Hepatocyte (in vitro differentiated cells): ENCODE data around the gene TMPRSS15.

Experiments
- EZH2 ChIP-seq: fragments of 200-600 bp; sonication (generic); IDR thresholded peaks from 2 replicates; pipeline ENCODE4 v1.6.1; 2016; ENCODE audit warnings: antibody characterized with exemption, mild to moderate bottlenecking, borderline replicate concordance
- TF ChIP-seq, protein P1 (sequence below): fragments of 200-600 bp; sonication (generic); IDR thresholded peaks from 2 replicates; pipeline ENCODE4 v1.5.1; 2016; ENCODE audit warnings: antibody characterized with exemption, mild to moderate bottlenecking; ENCODE audit not compliant: poor library complexity

DNA sequence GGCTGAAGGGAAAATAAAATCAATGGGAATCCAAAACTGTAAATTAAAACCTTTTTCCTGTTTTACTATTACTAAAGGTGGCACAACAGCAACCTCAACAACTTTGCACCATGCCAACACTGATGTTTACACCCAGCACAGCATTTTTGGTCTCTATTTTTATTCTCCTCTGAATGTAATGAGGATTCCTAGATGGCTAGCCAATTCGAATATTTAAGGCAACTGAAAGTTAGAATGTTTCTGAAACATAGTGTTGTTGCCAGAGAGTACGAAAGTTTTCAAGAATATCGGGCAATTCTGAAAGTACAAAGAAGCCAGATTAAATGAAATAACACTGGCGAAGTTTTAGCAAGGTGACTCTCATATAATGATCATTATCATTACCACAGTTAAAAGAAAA, 118.2 kb downstream of the TMPRSS15 start:
- TF ChIP-seq, protein P1, sequence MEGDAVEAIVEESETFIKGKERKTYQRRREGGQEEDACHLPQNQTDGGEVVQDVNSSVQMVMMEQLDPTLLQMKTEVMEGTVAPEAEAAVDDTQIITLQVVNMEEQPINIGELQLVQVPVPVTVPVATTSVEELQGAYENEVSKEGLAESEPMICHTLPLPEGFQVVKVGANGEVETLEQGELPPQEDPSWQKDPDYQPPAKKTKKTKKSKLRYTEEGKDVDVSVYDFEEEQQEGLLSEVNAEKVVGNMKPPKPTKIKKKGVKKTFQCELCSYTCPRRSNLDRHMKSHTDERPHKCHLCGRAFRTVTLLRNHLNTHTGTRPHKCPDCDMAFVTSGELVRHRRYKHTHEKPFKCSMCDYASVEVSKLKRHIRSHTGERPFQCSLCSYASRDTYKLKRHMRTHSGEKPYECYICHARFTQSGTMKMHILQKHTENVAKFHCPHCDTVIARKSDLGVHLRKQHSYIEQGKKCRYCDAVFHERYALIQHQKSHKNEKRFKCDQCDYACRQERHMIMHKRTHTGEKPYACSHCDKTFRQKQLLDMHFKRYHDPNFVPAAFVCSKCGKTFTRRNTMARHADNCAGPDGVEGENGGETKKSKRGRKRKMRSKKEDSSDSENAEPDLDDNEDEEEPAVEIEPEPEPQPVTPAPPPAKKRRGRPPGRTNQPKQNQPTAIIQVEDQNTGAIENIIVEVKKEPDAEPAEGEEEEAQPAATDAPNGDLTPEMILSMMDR: no peak
- no peak for TF ChIP-seq EZH2
